HepG2 (cell line): ENCODE measurements around the gene ELOVL7. TPM values are rescaled to one million over a fixed set of nuclear protein-coding genes. Genes with fewer than 3 reads are reported as not detected.

Experiments used
- BORCS8-MEF2B ChIP-seq: sonication (generic); formaldehyde crosslinking; IDR thresholded peaks from 2 replicates; pipeline ENCODE4 v1.8.0; 2022; ENCODE audit warnings: mild to moderate bottlenecking, missing genetic modification reagents
- E2F2 ChIP-seq: sonication (generic); formaldehyde crosslinking; IDR thresholded peaks from 2 replicates; pipeline ENCODE4 v1.4.0; 2020; ENCODE audit warnings: missing genetic modification reagents, borderline replicate concordance
- GATAD1 ChIP-seq: IDR thresholded peaks from 2 replicates; pipeline ENCODE4 v1.6.1; 2016; ENCODE audit warnings: missing genetic modification reagents, missing compliant biosample characterization
- HNF1A ChIP-seq, 2 experiments: sonication (generic) in 1 of 2; formaldehyde crosslinking in 1 of 2; IDR thresholded peaks; 2 replicates each; pipeline versions ENCODE4 v1.4.0 to v1.6.1; 2016 to 2020; ENCODE audit warnings: borderline replicate concordance in 1 of 2, low read depth in 1 of 2, mild to moderate bottlenecking in 1 of 2, missing genetic modification reagents in 1 of 2
- IKZF1 ChIP-seq: fragments of 450-650 bp; IDR thresholded peaks from 2 replicates; pipeline ENCODE4 v1.7.1; 2016
- TGIF2 ChIP-seq: IDR thresholded peaks from 2 replicates; pipeline ENCODE4 v1.6.1; 2016; ENCODE audit warnings: control low read depth, missing compliant biosample characterization
- ZBTB43 ChIP-seq: sonication (generic); formaldehyde crosslinking; conservative IDR thresholded peaks from 2 replicates; pipeline ENCODE4 v1.4.0; 2020; ENCODE audit warnings: missing genetic modification reagents
- ZFP82 ChIP-seq: sonication (generic); formaldehyde crosslinking; IDR thresholded peaks from 2 replicates; pipeline ENCODE4 v1.5.1; 2020; ENCODE audit warnings: mild to moderate bottlenecking, missing genetic modification reagents, borderline replicate concordance
- ZHX1 ChIP-seq: sonication (generic); formaldehyde crosslinking; IDR thresholded peaks from 2 replicates; pipeline ENCODE4 v1.8.1; 2022; ENCODE audit warnings: low read depth, mild to moderate bottlenecking, missing genetic modification reagents
- ZIK1 ChIP-seq: sonication (generic); formaldehyde crosslinking; IDR thresholded peaks from 2 replicates; pipeline ENCODE4 v1.5.0; 2020; ENCODE audit warnings: mild to moderate bottlenecking, low read depth, missing genetic modification reagents, borderline replicate concordance
- ZMYM2 ChIP-seq: sonication (generic); formaldehyde crosslinking; IDR thresholded peaks from 2 replicates; pipeline ENCODE4 v1.8.0; 2022; ENCODE audit warnings: mild to moderate bottlenecking, missing genetic modification reagents
- ZNF3 ChIP-seq: IDR thresholded peaks from 2 replicates; pipeline ENCODE4 v1.7.0; 2017; ENCODE audit warnings: inconsistent platforms
- ZNF512 ChIP-seq: sonication (generic); formaldehyde crosslinking; IDR thresholded peaks from 2 replicates; pipeline ENCODE4 v1.4.0; 2020; ENCODE audit warnings: mild to moderate bottlenecking, missing genetic modification reagents
- ZNF550 ChIP-seq: sonication (generic); formaldehyde crosslinking; IDR thresholded peaks from 2 replicates; pipeline ENCODE4 v1.4.0; 2020; ENCODE audit warnings: mild to moderate bottlenecking, missing genetic modification reagents, borderline replicate concordance
- ZNF737 ChIP-seq: sonication (generic); formaldehyde crosslinking; IDR thresholded peaks from 2 replicates; pipeline ENCODE4 v1.5.0; 2020; ENCODE audit warnings: missing genetic modification reagents, mild to moderate bottlenecking, borderline replicate concordance
- ZNF747 ChIP-seq: sonication (generic); formaldehyde crosslinking; IDR thresholded peaks from 2 replicates; pipeline ENCODE4 v1.8.1; 2023; ENCODE audit warnings: missing genetic modification reagents, mild to moderate bottlenecking, borderline replicate concordance
- polyA plus RNA-seq, 8 experiments: library from polyadenylated mRNA; depleted of rRNA in 3 of 8; stranded (reverse) in 7 of 8; unstranded in 1 of 8; fragments of >200 nt; fragmentation: Illumina TruSeq in 4 of 8; extraction: Trizol in 4 of 8; gene quantifications; 2 replicates each; pipeline versions ENCODE4 v1.2.1 to v1.2.3, GENCODE V29; 2011 to 2016; ENCODE audit warnings: low read depth in 4 of 8, missing spikeins in 1 of 8, mixed read lengths in 1 of 8; ENCODE audit not compliant: insufficient read depth in 1 of 8
- total RNA-seq, 5 experiments: library from RNA; depleted of rRNA; stranded (reverse); fragments of >200 nt; fragmentation: Illumina TruSeq; extraction: Trizol; gene quantifications; 2 replicates each; pipeline ENCODE4 v1.2.3, GENCODE V29; 2016; ENCODE audit warnings: low read depth in 1 of 5

The ELOVL7 gene
- total and polyA plus RNA-seq, 2 of the 13 experiments (the other 11 are each of a cell fraction or from before 2014, with no cell fraction given) = 4.5 to 7.3 TPM

- no peak for TF ChIP-seq HNF1A (IDR thresholded peaks at IDR 0.05; ENCODE audit: low read depth)
- peak; percentile 48; the same call in 1 of the 2 replicates for TF ChIP-seq HNF1A (CRISPR knock-in tag; IDR thresholded peaks at IDR 0.05; ENCODE audit: borderline replicate concordance)
- TF ChIP-seq ZNF747 (CRISPR knock-in tag) = no peak
- no peak for TF ChIP-seq E2F2
- no peak for TF ChIP-seq ZNF3 (CRISPR knock-in tag)
- TF ChIP-seq ZFP82 (CRISPR knock-in tag) = no peak
- no peak for TF ChIP-seq ZHX1 (CRISPR knock-in tag)
- no peak for TF ChIP-seq ZMYM2 (CRISPR knock-in tag)
- TF ChIP-seq TGIF2 = no peak
- TF ChIP-seq BORCS8-MEF2B (CRISPR knock-in tag) = no peak
- no peak for TF ChIP-seq ZNF737 (CRISPR knock-in tag)
- no peak for TF ChIP-seq ZIK1
- no peak for TF ChIP-seq GATAD1 (CRISPR knock-in tag)
- TF ChIP-seq IKZF1 = no peak
- TF ChIP-seq ZBTB43 (CRISPR knock-in tag) = no peak
- no peak for TF ChIP-seq ZNF512
- no peak for TF ChIP-seq ZNF550 (CRISPR knock-in tag)
Measured at GRCh38 chr5:60843936-60844905, at the start of gene ELOVL7 (continued).
